Mesothelial cell of epicardium (in vitro differentiated cells): Measurements from ENCODE around the gene KLHL29. TPM values are rescaled to one million over a fixed set of nuclear protein-coding genes. Genes with fewer than 3 reads are reported as not detected.

Experiments
- DNase-seq, 2 experiments: peaks; one replicate each; pipeline ENCODE4 v3.0.0; 2021; ENCODE audit warnings: low spot score in 2 of 2; ENCODE audit not compliant: unreplicated experiment in 2 of 2
- H3K27ac Mint-ChIP-seq: 2 replicates; pipeline ENCODE4 v1.8.0; 2021; ENCODE audit warnings: mixed read lengths
- H3K27me3 Mint-ChIP-seq: 2 replicates; pipeline ENCODE4 v1.8.0; 2021; ENCODE audit warnings: low read depth, mixed read lengths
- H3K36me3 Mint-ChIP-seq: 2 replicates; pipeline ENCODE4 v1.8.0; 2021; ENCODE audit warnings: mixed read lengths
- H3K4me1 Mint-ChIP-seq: 2 replicates; pipeline ENCODE4 v1.8.0; 2021; ENCODE audit warnings: mixed read lengths
- H3K4me3 Mint-ChIP-seq: 2 replicates; pipeline ENCODE4 v1.8.0; 2021; ENCODE audit warnings: mild to moderate bottlenecking, moderate library complexity, mixed read lengths
- H3K9me3 Mint-ChIP-seq: 2 replicates; pipeline ENCODE4 v1.8.0; 2021; ENCODE audit warnings: mixed read lengths
- total RNA-seq: library from RNA; stranded (reverse); gene quantifications from 3 replicates; pipeline ENCODE4 v1.2.1, GENCODE V29; 2021
- TF ChIP-seq, protein P1 (sequence below): fragments of 200-600 bp; sonication (generic); IDR thresholded peaks from one replicate; pipeline ENCODE4 v1.5.0; 2021; ENCODE audit warnings: antibody characterized with exemption; ENCODE audit not compliant: unreplicated experiment

The KLHL29 gene
- total RNA-seq, 1 donor from 2014 or later, result 28.3 TPM

DNA sequence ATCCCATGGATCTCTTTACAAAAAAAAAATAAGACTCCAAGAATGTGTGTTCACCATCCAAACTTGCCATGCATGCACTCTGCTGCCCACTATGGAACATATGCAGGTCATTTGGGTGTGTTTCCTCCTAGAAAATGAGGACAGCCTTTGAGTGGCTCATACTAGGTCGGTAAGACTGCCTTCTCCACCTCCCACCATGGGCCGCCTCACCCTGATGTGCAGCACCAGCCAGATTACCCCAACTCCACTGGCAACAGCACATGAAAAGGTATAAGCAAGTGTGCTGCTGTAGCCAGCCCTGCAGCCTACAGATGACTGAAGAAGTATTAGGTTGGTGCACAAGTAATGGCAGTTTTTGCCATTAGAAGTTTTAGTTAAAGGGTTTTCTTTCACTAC is 327.8 kb downstream of the KLHL29 start:
- H3K27me3 Mint-ChIP-seq, result no peaks in the 10 kb centered on the region
- H3K9me3 Mint-ChIP-seq, result no peaks in the 10 kb centered on the region
- TF ChIP-seq, protein P1, sequence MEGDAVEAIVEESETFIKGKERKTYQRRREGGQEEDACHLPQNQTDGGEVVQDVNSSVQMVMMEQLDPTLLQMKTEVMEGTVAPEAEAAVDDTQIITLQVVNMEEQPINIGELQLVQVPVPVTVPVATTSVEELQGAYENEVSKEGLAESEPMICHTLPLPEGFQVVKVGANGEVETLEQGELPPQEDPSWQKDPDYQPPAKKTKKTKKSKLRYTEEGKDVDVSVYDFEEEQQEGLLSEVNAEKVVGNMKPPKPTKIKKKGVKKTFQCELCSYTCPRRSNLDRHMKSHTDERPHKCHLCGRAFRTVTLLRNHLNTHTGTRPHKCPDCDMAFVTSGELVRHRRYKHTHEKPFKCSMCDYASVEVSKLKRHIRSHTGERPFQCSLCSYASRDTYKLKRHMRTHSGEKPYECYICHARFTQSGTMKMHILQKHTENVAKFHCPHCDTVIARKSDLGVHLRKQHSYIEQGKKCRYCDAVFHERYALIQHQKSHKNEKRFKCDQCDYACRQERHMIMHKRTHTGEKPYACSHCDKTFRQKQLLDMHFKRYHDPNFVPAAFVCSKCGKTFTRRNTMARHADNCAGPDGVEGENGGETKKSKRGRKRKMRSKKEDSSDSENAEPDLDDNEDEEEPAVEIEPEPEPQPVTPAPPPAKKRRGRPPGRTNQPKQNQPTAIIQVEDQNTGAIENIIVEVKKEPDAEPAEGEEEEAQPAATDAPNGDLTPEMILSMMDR, result no peak
- no peaks in the 10 kb centered on the region for H3K4me1 Mint-ChIP-seq
- no peak for DNase-seq
- H3K36me3 Mint-ChIP-seq, result peaks cover 14% of the 10 kb centered on the region
- no peak overlapping the region for H3K4me3 Mint-ChIP-seq
- H3K27ac Mint-ChIP-seq, result no peak overlapping the region

DNA sequence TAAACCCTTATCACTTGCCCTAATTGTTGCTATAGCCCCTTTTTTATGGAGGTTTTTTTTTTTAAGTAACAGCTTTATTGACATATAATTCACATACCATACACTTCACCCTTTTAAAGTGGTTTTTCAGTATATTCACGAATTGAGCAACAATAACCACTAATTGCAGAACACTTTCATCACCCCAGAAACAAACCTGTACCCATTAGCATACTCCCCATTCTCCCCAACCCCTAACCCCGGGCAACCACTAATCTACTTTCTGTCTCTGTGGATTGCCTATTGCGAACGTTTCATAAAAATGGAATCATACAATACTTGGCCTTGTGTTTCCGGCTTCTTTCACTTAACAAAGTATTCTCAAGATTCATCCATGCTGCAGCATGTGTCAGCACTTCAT is 328.4 kb downstream of the KLHL29 start:
- Mint-ChIP-seq H3K4me1 (no peaks in the 10 kb centered on the region), H3K27ac (no peak overlapping the region), H3K4me3 (no peak overlapping the region), H3K27me3 (no peaks in the 10 kb centered on the region), H3K9me3 (no peaks in the 10 kb centered on the region), H3K36me3 (peaks cover 12% of the 10 kb centered on the region)
- no peak for DNase-seq
- TF ChIP-seq, protein P1, result no peak

DNA sequence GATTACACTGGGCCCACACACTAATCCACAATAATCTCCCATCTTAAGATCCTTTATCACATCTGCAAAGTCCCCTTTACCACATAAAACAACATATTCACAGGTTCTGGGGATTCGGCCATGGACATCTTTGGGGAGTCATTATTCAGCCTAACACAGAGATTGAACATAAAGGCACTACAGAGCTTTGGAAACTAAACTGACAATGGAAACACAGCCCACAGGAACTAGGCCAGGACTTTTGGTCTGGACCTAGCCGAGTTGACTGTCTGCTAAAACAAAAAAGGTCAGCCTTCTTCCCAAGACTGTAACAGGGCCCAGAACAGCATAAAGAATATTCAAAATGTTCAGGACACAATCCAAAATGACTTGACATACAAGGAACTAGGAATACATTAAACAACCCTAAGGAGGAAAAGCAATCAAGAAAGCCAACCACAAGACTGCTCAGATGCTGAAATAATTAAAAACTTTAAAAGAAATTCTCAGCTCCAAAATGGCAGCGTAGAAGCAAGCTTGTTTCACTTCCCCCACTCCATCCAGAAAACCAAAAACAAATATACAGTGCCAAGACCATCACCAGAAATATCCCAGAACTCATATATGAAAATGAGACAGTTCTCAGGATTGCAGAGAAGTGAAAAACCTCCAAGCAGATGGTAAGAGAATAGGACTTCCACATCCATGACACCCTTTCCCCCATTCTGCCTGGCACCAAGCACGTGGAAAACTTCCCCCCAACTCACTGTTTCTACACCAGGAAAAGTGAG is 334.1 kb downstream of the KLHL29 start:
- no peak overlapping the region for H3K27ac Mint-ChIP-seq
- DNase-seq, result no peak
- no peak overlapping the region for H3K4me3 Mint-ChIP-seq
- H3K36me3 Mint-ChIP-seq, result peaks cover 22% of the 10 kb centered on the region
- H3K4me1 Mint-ChIP-seq, result no peaks in the 10 kb centered on the region
- H3K9me3 Mint-ChIP-seq, result peaks cover 20% of the 10 kb centered on the region
- no peaks in the 10 kb centered on the region for H3K27me3 Mint-ChIP-seq
- TF ChIP-seq, protein P1, result no peak

DNA sequence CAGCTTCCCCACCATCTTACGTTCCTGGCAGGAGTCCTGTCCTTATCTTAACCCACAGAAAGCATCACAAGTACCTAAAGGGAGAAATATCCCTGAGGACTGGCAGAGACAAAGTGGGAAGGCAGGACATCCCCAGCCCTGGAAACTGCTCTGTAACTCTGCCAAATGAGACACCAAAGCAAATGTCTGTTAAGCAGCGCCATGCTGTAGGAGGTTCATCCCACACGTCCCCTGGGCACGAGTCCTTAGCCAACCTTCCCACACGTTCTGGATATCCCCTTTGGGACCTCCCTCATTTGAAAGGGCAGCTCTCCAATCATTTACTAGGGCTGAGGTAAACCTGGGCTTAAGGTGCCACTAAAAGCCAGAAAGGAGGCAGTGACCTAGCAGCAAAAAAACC is 334.7 kb downstream of the KLHL29 start:
- H3K27me3 Mint-ChIP-seq, result no peaks in the 10 kb centered on the region
- no peak overlapping the region for H3K27ac Mint-ChIP-seq
- H3K9me3 Mint-ChIP-seq, result peaks cover 24% of the 10 kb centered on the region
- TF ChIP-seq, protein P1, result no peak
- no peak for DNase-seq
- H3K36me3 Mint-ChIP-seq, result peaks cover 25% of the 10 kb centered on the region
- no peak overlapping the region for H3K4me3 Mint-ChIP-seq
- H3K4me1 Mint-ChIP-seq, result no peaks in the 10 kb centered on the region

DNA sequence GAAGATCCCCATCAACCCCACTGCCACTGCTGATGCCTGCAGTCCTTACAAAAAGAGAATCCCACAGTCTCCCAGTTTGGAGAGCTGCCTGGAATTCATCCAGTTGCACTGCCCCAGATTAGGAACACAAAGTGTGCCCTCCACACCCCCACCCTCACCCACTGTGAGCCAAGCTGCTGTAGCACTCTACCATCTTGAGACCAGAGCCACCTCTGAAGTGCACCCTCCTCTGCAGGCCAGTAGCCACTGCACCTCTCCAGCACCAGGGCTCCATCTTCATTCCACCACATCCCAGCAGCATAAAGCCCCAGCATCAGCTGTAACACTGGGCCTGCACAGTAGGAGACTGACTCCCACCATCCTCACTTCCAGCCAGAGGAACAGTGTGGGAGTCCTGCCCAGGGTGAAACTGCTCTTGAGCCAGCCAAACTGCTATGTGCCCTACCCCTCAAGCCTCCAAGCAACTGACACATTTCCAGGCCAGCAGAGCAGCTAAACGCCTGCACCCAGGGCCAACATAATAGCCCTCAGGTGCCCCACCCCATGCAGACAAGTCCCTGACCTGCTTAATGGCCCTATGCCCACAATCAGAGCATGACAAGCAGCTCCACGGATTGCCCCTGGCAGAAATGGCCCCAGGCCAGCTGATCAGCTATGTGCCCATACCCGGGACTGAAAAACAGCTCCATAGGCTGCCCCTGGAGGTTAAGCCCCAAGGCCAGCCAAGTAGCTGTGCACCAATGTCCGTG is 335.9 kb downstream of the KLHL29 start:
- H3K27me3 Mint-ChIP-seq, result no peaks in the 10 kb centered on the region
- H3K4me3 Mint-ChIP-seq, result no peak overlapping the region
- no peaks in the 10 kb centered on the region for H3K4me1 Mint-ChIP-seq
- TF ChIP-seq, protein P1, result no peak
- H3K27ac Mint-ChIP-seq, result no peak overlapping the region
- H3K36me3 Mint-ChIP-seq, result peaks cover 36% of the 10 kb centered on the region
- DNase-seq, result no peak
- H3K9me3 Mint-ChIP-seq, result peaks cover 32% of the 10 kb centered on the region
